HG02678 (cell line): Measurements from ENCODE around the gene PRPF40A.

Experiments used
- ATAC-seq: cut with Tn5 transposase; IDR thresholded peaks from one replicate; pipeline ENCODE4 v1.9.1; 2021; ENCODE audit warnings: mild to moderate bottlenecking, moderate library complexity; ENCODE audit not compliant: unreplicated experiment

PRPF40A gene

GRCh38 chr2:152622219-152622618 lies 95.0 kb downstream of the PRPF40A start:
- ATAC-seq, result no peak

DNA sequence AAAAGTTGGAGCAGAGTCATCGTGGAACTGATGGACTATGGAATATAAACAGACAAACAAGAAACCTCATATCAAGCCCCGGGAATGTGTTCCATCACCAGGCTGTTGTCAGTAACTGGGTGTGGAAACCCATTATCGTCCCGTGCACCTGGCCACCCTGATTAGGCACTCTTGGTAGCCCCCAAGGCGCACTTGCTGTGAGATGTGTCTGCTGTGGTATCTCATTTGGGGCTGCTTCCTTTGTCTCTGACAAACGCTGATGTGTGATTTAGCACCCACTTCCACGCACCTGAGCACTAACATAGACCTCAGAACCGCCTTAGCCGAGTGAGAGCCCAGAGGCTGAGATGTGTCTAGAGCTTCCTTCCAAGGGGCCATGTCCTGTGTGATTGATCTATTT lies 96.3 kb downstream of the PRPF40A start:
- ATAC-seq, result no peak

- ATAC-seq, result no peak
Measured at GRCh38 chr2:152620208-152620607, 97.1 kb downstream of the PRPF40A start.

DNA sequence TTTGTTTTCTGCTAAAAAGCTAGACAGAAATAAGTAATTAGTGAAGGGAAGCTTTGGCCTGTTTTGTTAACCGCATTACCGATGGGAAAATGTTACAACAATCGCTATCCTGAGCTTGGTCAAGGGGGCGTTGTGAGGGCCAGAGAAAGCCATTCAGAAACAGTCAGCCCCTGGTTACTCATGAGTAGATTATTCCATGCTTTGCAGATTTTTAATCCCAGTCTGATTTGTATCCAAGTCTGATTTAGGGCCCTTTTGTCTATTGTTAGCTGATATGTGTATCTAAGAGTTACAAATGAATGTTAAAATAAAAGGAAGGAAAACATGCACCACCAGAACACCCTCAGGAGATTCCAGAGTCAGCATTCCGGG lies 99.1 kb downstream of the PRPF40A start:
- ATAC-seq, result no peak

DNA sequence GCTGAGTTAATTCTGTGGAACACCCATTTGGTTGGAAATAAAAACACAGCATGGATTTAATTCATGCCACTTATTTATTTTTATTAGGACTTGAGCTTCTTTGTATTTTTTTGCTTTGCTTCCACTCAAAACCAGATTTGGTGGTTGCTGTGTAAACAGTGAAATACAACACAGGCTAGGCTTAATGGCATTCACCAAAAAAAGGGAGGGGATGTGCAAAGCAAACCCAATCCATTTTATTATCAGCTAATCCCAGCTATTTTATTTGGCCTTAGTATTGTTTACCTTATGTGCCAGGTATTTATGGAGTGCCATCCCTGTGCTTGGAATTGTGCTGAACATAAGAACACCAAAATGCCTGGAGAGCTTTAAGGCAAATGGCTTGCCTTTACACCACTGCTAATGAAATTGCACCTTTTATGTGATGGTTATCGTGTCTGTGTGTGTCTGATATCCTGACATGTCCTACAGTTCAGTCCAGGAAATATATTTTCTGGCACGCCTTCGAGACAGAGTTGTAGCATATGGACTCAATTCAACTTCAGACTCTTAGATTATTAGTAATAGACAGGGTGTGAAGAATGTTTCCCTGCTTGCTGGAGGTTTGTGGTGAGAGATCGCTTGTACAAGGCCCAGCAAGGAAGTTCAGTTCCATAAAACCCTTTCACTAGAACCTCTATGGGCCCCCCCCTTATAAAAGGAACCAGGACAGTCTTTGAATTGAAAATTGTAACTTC lies 99.6 kb downstream of the PRPF40A start:
- no peak for ATAC-seq

DNA sequence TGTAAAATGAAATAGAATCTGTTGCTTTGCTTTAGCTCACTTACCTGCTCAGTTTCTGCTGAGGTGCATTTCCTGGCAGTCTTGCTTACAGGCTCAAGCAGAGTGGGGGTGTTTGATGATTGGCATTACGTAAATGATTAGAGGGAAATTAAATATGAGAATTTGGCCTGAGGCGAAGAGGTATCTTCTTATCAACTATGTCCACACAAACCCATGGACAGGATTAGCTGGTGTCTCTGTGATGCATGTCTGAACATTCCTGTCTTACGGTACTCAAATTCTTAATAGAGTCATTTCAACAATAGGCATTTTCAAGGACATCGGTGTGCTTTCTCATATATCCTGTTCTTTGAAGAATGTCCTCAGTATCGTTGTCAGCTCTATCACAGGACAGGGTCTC lies 102.1 kb downstream of the PRPF40A start:
- no peak for ATAC-seq

DNA sequence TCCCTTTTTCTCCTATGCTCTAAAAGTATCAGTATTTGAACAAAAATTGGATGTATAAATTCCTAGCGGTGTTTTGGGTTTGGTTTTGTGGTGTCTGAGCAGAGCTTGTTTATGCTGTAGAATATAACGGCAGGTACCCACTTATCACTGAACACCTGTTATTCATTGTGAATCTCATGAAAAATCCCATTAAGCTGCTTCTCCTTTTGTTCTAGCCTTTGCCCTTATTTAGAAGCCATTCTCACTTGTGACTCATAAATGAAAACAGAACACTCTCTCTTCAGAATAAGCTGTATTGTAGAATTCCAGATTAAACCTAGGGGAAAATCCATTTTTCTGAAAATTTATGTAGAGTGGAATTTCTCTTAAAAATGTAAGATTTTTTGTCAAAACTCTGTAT lies 104.0 kb downstream of the PRPF40A start:
- ATAC-seq, result peak; percentile 50

DNA sequence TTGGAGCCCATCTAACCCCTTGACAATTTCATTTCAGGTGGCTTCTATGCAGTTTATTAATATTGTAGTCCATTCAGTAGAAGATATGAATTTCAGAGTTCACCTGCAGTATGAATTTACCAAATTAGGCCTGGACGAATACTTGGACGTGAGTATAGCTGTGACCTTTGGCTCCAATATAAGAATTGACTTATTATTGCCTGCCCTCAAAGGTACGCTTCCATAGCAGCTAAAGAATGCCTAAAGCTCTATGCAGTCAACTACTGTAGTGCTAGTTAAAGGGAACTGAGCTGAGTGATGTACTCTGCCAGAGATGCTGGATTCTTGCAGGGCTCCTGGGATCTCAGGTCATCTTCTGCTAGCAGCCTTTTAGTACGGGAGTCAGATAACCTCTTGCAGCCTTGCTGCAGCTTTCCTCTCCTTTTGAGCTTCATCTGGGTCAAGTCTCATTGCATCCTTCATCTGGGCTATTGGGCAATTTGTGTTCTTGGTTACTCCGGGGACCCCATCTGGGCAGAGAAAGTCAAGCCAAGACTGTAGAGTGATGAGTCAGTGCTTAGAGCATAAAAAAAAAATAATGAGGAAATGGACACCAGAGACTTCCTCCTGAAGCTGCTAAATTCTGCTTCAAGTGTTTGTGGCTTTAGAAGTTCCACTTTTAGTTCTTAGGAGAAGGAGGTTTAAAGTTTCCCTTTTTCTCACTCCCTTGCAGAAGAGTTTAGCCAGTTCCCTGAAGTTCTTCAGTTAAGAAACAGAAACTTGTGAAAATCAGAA lies 105.6 kb downstream of the PRPF40A start:
- peak; percentile 79 for ATAC-seq

GRCh38 chr2:152609699-152610098 lies 107.6 kb downstream of the PRPF40A start:
- no peak for ATAC-seq

DNA sequence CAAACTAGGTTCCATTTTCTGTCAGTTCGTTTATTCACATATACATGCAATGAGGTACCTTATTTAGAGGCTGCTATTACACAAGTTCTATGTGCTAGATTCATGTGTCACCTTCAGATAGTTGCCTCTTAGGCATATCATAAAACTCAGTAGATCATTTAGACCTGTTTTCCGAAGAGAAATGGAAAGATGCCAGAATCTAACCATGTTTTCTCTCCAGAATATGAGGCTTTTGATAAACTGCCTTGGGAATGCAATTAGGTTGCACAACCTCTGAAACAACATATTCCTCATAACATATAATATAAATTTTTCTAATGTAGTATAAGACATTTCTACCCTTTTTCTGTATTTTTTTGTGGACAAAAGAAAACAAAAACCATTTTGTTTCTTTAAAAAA lies 108.1 kb downstream of the PRPF40A start:
- ATAC-seq, result no peak

GRCh38 chr2:152607793-152608300 lies 109.4 kb downstream of the PRPF40A start:
- no peak for ATAC-seq

DNA sequence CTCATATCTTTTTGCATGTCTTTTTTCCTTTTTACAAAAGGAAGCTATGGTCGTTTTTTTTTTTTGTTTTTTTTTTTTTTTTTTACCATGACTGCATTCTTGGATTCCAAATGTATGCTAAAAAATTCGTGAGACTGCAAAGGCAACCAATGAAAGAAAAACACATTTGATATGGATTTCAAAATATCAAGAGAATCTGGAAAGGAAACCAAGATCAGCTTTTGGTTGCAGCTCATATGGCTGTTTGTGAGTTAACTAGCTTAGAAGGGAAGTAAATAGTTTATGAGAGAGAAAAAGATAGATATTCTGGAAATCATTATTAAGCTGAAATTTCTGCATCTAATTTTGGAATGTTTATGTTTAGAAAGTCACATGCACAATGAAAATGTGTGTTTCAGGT lies 110.3 kb downstream of the PRPF40A start:
- ATAC-seq, result no peak

GRCh38 chr2:152606081-152606480 lies 111.2 kb downstream of the PRPF40A start:
- no peak for ATAC-seq

DNA sequence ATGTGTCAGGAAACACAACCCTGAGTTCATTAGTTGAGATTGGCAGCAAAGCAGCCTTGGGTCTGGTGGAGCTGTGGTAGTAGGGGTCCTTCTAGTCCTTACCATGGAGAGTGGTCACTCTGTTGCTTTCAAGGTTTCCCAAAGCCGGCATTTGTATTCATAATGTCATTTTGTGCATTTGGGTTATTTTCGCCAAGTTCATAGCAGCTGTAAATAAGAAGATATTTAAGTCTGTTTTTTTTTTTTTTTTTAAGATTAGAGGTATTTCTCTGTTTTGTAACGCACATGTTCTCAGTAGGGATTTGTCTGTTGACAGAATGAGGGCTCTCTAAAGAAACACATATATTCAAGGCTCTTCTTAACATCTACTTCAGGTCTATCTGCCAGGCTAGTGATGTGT lies 114.1 kb downstream of the PRPF40A start:
- ATAC-seq, result no peak

DNA sequence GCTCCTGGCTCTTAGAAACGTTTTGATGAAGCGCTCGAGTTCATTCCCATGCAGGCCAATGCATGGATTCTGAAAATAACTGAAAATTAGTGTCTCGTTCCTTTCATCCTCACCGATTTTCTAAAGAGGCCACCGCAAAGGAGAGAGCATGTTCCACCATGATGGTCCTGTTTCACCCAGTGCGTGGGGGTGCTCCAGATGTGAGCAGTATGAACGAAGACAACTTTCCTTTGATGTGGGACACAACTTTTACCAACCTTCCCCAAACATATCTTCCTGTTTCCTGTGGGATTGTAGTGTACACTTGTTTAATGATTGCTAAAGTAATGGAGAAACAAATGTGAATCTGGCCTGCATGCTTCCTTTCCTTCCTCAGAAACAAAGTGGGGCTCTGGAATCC lies 114.5 kb downstream of the PRPF40A start:
- no peak for ATAC-seq
